ENCODE measurements around the gene CSNK1A1L.

DNA sequence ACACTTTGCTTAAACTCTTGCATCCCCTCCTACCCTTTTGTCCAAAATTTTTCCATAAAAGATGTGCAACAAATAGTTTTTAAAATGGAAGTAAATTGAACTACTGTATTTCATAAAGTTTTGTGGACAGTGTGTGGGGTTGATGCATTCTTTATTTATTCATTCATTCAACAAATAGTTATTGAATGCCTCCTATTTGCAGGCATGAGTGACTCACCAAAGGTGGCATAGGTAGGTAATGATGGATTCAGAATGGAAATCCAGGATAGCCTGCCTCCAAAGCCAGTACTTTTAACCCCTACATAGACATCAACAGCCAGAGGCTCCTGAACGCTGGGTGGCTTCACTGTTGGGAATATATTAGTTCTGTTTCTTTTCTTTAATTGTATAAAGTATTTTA lies 2.4 kb upstream of the CSNK1A1L start:
- no peak for TF ChIP-seq CTCF (conservative IDR thresholded peaks at IDR 0.05; ENCODE audit: low read depth, low read length)
- TF ChIP-seq MAZ (IDR thresholded peaks at IDR 0.05; ENCODE audit: borderline replicate concordance, low read depth, low read length) = no peak

Measured in IMR-90 (cell line).